ENCODE results near the gene ST6GAL2.

ST6GAL2 gene

GRCh38 chr2:106764614-106765013, 121.4 kb downstream of the ST6GAL2 start:
- TF ChIP-seq CTCF (IDR thresholded peaks at IDR 0.05; ENCODE audit: low read length, missing control alignments) = no peak
- no peak for DNase-seq (ENCODE audit: low read depth)
- no peak overlapping the region for H3K4me3 ChIP-seq (replicated peaks; ENCODE audit: low read depth, low read length)

GRCh38 chr2:106759966-106760365, 126.0 kb downstream of the ST6GAL2 start:
- DNase-seq (ENCODE audit: low read depth) = no peak
- TF ChIP-seq CTCF (IDR thresholded peaks at IDR 0.05; ENCODE audit: low read length, missing control alignments) = no peak
- no peak overlapping the region for H3K4me3 ChIP-seq (replicated peaks; ENCODE audit: low read depth, low read length)

- no peak for DNase-seq (ENCODE audit: low read depth)
- H3K4me3 ChIP-seq (replicated peaks; ENCODE audit: low read depth, low read length) = no peak overlapping the region
- TF ChIP-seq CTCF (IDR thresholded peaks at IDR 0.05; ENCODE audit: low read length, missing control alignments) = no peak
These were observed 127.0 kb downstream of the ST6GAL2 start for GRCh38 chr2:106758901-106759497.
